Stimulated activated CD4-positive, alpha-beta T cell treated with anti-CD3 and anti-CD28 coated beads, Interleukin-4, amount 100 ng/mL, for 4 hours (primary cell): ENCODE data around the gene DLGAP4.

Experiments
- DNase-seq, 2 experiments: peaks; one replicate each; pipeline ENCODE4 v3.0.0-alpha.2; 2020

The DLGAP4 gene

GRCh38 chr20:36333841-36334240 lies 27.7 kb downstream of the DLGAP4 start:
- no peak for DNase-seq

DNA sequence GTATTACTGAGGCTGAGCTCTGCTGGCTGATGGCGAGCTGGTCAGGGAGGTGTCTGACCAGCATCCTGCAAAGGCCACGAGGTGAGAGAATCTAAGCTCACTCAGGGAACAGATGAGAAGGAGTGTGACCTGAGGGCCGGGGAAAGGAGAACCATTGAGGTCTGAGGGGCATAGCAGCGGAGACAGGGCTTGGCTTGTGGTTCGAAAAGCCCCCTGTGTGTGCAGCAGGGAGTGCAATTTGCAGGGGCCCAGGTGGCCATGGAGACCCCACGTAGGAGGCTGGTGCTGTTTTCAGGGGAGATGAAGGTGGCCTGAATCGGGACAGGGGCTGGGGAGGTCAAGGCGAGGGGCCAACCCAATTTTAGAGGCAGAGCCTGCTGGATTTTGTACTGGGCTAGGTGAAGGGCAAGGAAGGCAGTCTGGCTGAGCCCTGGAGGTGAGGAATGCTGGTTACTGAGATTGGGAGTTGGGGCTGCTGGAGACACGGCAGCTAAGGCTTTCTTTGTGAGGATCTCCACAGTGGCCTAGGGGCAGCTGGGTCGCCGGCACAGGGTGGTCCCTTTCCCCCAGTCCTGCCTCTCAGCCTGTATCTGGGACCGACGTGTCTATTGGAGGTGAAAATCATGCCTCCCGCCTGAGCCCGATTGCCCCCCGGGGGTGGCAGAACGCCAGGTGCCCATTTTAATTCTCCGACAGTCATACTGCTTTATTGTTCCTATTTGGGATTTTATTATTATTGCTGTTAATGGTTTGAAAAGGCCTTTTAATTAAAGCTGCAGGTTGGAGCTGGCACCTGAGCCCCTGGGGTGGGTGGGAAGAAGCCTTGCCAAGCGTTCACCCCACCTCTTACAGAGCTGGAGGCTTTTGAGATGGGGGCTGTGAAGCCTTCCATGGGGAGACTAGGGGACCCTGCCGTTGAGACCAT lies 28.4 kb downstream of the DLGAP4 start:
- no peak for DNase-seq

GRCh38 chr20:36335206-36335870 lies 29.2 kb downstream of the DLGAP4 start:
- no peak for DNase-seq

GRCh38 chr20:36336204-36336603 lies 30.1 kb downstream of the DLGAP4 start:
- DNase-seq: no peak

DNA sequence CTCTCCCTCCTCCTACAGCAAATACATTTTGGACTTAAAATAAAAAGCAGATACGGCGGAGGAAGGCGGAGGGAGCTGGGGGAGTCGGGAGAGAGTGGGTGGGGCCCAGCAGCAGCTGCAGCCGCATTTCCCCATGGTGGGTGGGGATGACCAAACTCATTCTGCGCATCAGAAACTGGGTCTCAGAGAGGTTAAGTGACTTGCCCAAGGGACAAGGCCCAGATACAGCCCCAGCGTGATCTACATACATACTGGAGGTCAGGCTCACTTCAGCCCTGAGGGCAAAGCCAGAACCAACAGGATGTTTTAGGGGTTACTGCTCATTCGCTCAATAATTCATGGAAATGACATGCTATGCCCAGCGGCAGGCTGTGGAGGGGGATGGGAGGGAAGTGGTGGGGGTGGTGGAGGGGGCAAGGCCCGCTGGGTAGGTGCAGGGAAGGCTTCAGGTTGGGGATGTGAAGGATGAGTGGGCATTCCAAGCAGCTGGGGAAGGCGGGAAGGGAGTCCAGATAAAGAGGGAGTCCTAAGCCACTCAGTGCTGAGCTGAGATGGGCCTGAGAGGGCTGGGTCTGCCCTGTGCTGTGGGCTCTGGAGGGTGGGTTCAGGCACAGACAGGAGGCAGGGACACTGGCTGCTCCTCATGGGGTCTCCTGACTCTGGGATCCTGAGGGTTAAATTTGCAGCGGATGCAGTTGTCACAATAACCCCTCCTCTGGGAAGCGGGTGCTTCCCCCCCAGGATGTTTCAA lies 31.0 kb downstream of the DLGAP4 start:
- DNase-seq: no peak

GRCh38 chr20:36337886-36338285 lies 31.7 kb downstream of the DLGAP4 start:
- no peak for DNase-seq

GRCh38 chr20:36339646-36340592 lies 33.8 kb downstream of the DLGAP4 start:
- peak in 1 of 2 experiments; percentile 6 for DNase-seq

DNA sequence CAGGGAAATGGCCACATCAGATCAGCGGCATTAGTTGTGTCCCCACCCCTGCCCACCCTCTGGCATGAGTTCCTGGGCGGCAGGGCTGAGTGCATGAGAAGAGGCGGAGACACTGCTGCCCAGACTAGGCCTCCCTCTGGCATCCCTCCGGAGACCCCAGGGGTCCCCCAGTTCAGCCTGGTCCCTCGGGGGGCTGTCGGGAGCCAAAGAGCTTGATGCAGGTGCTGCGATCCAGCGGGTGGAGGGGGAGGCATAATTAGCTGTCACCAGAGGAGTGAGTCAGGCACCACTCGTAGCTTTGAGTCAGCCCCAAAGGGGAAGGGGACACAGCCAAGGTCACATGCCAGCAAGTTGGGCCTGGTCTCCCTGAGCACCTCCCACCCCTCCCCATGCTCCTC lies 34.5 kb downstream of the DLGAP4 start:
- no peak for DNase-seq

GRCh38 chr20:36341331-36342020 lies 35.3 kb downstream of the DLGAP4 start:
- DNase-seq: no peak

- no peak for DNase-seq
Observed at GRCh38 chr20:36342331-36343120, 36.4 kb downstream of the DLGAP4 start.

- no peak for DNase-seq
Observed at GRCh38 chr20:36343641-36344040, 37.5 kb downstream of the DLGAP4 start.

GRCh38 chr20:36344517-36345132 lies 38.5 kb downstream of the DLGAP4 start:
- peak in 1 of 2 experiments; percentile 3 for DNase-seq

DNA sequence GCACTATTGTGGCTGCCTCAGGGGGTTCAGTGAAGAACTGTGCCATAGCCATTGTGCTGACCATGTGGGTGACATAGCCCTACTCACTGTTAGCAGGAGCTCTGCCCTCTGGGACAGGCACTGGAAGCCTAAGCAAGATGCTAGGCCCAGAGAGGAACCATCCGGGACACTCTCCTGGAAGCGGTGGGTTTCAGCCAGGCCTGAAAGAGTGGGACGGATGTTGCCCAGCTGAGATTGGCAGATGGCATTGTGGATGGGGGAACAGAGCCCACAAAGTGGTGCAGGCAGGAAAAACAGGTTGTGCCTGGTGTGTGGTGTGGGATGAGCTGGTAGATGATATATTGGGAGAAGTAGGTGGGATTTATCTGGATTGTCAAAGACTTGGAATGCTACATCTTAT lies 40.1 kb downstream of the DLGAP4 start:
- DNase-seq: no peak

DNA sequence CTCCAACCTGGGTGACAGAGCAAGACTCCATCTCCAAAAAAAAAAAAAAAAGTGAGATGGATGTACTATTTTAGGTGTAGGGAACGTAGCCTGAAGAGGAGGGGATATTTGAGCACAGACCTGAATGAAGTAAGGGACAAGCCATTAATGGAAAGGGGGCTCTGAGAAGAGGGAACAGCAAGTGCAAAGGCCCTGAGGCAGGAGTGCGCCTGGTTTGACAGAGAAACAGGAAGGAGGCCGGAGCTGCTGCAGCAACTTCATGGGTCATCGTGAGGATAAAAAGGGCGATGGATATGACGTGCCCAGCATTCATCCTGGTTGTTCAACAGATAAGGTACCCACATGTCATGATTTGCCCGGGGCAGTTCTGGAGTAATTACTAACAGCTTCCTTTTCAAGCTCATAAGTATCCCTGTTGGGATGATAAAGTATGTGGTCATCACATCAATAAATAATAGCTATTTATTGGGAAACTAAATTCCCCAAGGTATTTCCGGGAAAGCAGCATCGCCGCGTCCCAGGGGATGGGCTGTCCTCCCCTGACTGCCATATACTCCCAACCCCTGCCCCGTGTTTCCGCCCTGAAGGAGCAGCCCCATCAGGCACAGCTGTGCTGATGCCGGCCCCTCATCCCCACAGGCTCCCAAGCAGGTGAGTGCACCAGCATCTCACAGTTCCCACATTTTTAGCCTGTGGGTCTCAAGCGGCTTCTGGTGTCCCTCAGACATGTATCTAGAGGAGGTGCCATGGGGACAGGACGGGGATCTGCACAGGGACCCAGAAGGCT lies 43.4 kb downstream of the DLGAP4 start:
- no peak for DNase-seq

- no peak for DNase-seq
Observed at GRCh38 chr20:36350439-36350838, 44.3 kb downstream of the DLGAP4 start.

DNA sequence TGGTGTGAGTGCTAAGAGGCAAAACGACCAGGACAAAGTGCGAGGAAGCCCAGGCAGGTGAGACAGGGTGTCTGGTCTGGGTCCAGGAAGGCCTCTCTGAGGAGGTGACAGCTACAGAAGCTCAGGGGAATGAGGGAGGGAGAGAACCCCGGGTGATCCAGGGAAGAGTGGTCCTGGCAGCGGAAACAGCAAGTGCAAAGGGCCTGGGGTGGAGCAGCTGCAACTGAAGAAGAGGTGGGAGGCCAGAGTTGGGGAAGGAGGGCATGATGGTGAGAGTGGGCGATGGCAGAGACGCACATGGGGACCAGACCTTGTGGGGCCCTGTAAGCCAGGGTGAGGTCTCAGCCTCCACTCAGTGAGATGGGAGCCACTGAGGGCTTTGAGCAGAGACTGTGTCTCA lies 45.8 kb downstream of the DLGAP4 start:
- no peak for DNase-seq

GRCh38 chr20:36352843-36353553 lies 46.9 kb downstream of the DLGAP4 start:
- no peak for DNase-seq

DNA sequence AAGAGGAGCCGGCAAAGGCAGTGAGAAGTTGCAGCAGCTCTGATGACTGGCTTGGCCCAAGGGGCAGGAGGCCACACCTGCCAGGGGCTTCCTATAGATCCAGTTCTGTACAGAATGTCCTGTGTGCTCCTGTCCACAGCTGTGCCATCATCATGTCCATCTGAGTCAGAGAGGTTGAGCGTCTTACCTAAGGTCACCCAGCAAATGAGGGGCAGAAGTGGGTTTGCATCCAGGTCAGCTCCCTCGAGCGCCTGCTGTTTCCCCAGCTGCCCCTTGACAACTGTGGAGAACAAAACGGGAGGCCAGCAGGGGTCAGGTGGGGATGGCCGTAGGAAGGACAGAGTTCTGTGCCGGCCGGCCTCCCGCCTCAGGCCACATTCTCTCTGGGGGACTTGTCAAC lies 47.6 kb downstream of the DLGAP4 start:
- no peak for DNase-seq
